ENCODE data around the gene ANKRD65.
"Not testable (repeated sequence)": the region's sequence is repeated elsewhere in the genome, so short reads cannot be mapped to it uniquely, and the experiment has no call there.

The ANKRD65 gene

GRCh38 chr1:1371364-1371745, 49.7 kb downstream of the ANKRD65 start:
- Histone ChIP-seq H3K4me3 (ENCODE audit: low read length) (no peak overlapping the region), H3K36me3 (ENCODE audit: control insufficient read depth, insufficient read depth, low read length, severe bottlenecking) (peaks cover 12% of the 10 kb centered on the region), H3K9me3 (ENCODE audit: control insufficient read depth, low read length) (no peaks in the 10 kb centered on the region), H3K9ac (ENCODE audit: low read length) (no peak overlapping the region), H3K27me3 (replicated peaks; ENCODE audit: control insufficient read depth, insufficient read depth, low read length) (no peaks in the 10 kb centered on the region), H3K4me1 (ENCODE audit: control insufficient read depth, insufficient read depth, low read length) (peaks cover 38% of the 10 kb centered on the region)
- DNase-seq (ENCODE audit: low read depth): no peak

- Histone ChIP-seq H3K36me3 (ENCODE audit: control insufficient read depth, insufficient read depth, low read length, severe bottlenecking) (peaks cover 12% of the 10 kb centered on the region), H3K4me1 (ENCODE audit: control insufficient read depth, insufficient read depth, low read length) (peaks cover 33% of the 10 kb centered on the region), H3K4me3 (ENCODE audit: low read length) (no peak overlapping the region), H3K9ac (ENCODE audit: low read length) (peak overlapping the region; percentile 60), H3K27me3 (replicated peaks; ENCODE audit: control insufficient read depth, insufficient read depth, low read length) (no peaks in the 10 kb centered on the region), H3K9me3 (ENCODE audit: control insufficient read depth, low read length) (no peaks in the 10 kb centered on the region)
- no peak for DNase-seq (ENCODE audit: low read depth)
Observed at GRCh38 chr1:1370771-1371300, 50.2 kb downstream of the ANKRD65 start.

- H3K9ac ChIP-seq (ENCODE audit: low read length); H3K27me3 ChIP-seq (replicated peaks; ENCODE audit: control insufficient read depth, insufficient read depth, low read length); H3K9me3 ChIP-seq (ENCODE audit: control insufficient read depth, low read length); H3K4me3 ChIP-seq (ENCODE audit: low read length); DNase-seq (ENCODE audit: low read depth): not testable (repeated sequence)
- Histone ChIP-seq H3K36me3 (ENCODE audit: control insufficient read depth, insufficient read depth, low read length, severe bottlenecking) (peaks cover 12% of the 10 kb centered on the region), H3K4me1 (ENCODE audit: control insufficient read depth, insufficient read depth, low read length) (peaks cover 33% of the 10 kb centered on the region)
Observed at GRCh38 chr1:1370094-1370493, 51.0 kb downstream of the ANKRD65 start.

Measured in adipocyte (in vitro differentiated cells).